CD4-positive, alpha-beta T cell (primary cell): ENCODE data around the gene APP. TPM values are rescaled to one million over a fixed set of nuclear protein-coding genes. Genes with fewer than 3 reads are reported as not detected.

Experiments used
- ATAC-seq: fragments of 200-7000 bp; cut with Tn5 transposase; one replicate; pipeline ENCODE4 v1.10.0; 2022; ENCODE audit warnings: mild to moderate bottlenecking; ENCODE audit not compliant: poor library complexity
- CTCF ChIA-PET: fragments of 350-600 bp; sonication (Branson Sonifier 250); formaldehyde crosslinking; loops from one replicate; lab custom pipeline; 2021; ENCODE audit warnings: antibody characterized with exemption, inconsistent platforms; lab: Charles Lee
- POLR2A ChIA-PET: fragments of 350-600 bp; sonication (Branson Sonifier 250); formaldehyde crosslinking; loops from one replicate; lab custom pipeline; 2021; ENCODE audit warnings: antibody characterized with exemption, inconsistent platforms; lab: Charles Lee
- DNase-seq, 14 experiments: peaks; one replicate each; pipeline ENCODE4 v3.0.0-alpha.2; 2013 to 2020; ENCODE audit warnings: mixed read lengths in 2 of 14
- H3K27ac ChIP-seq, 2 donors: one replicate each; pipeline versions ENCODE4 v1.5.1 to v1.7.0; 2013; ENCODE audit warnings: low read length in 2 of 2, low read depth in 1 of 2, mild to moderate bottlenecking in 1 of 2
- H3K27me3 ChIP-seq, 2 experiments: 1 replicate in 1 of 2; 2 replicates in 1 of 2; pipeline versions ENCODE4 v1.6.1 to v1.7.0; 2013; ENCODE audit warnings: low read length in 2 of 2, control low read depth in 1 of 2, mild to moderate bottlenecking in 1 of 2, moderate library complexity in 1 of 2; ENCODE audit not compliant: insufficient read depth in 2 of 2, control insufficient read depth in 1 of 2
- H3K36me3 ChIP-seq: one replicate; pipeline ENCODE4 v1.6.1; 2013; ENCODE audit warnings: low read length, control low read depth; ENCODE audit not compliant: insufficient read depth
- H3K4me1 ChIP-seq: one replicate; pipeline ENCODE4 v1.6.1; 2013; ENCODE audit warnings: low read length, control low read depth; ENCODE audit not compliant: insufficient read depth
- H3K4me3 ChIP-seq: one replicate; pipeline ENCODE4 v1.5.1; 2013; ENCODE audit warnings: mild to moderate bottlenecking, low read length, moderate library complexity
- H3K9me3 ChIP-seq, 2 experiments: 1 replicate in 1 of 2; 2 replicates in 1 of 2; pipeline versions ENCODE4 v1.6.1 to v1.7.0; 2013; ENCODE audit warnings: low read length in 2 of 2, mild to moderate bottlenecking in 2 of 2, control low read depth in 1 of 2, moderate library complexity in 1 of 2; ENCODE audit not compliant: control insufficient read depth in 1 of 2, insufficient read depth in 1 of 2
- H3K27ac Mint-ChIP-seq: one replicate; pipeline ENCODE4 v1.8.0; 2020; ENCODE audit warnings: mixed read lengths
- H3K27me3 Mint-ChIP-seq: one replicate; pipeline ENCODE4 v1.8.0; 2021; ENCODE audit warnings: mixed read lengths
- H3K36me3 Mint-ChIP-seq: one replicate; pipeline ENCODE4 v1.8.0; 2021; ENCODE audit warnings: low read depth, mixed read lengths
- H3K4me1 Mint-ChIP-seq: one replicate; pipeline ENCODE4 v1.8.0; 2021; ENCODE audit warnings: low read depth, mixed read lengths
- H3K4me3 Mint-ChIP-seq: one replicate; pipeline ENCODE4 v1.8.0; 2020; ENCODE audit warnings: mild to moderate bottlenecking, mixed read lengths
- H3K9me3 Mint-ChIP-seq: one replicate; pipeline ENCODE4 v1.8.0; 2020; ENCODE audit warnings: mixed read lengths
- intact Hi-C, 2 experiments: fragments of 100-400 bp; cut with DNase I in 1 of 2; cut with micrococcal nuclease in 1 of 2; formaldehyde crosslinking; loops; one replicate each; pipeline versions ENCODE4 v1.15.1 to v1.9.0; 2023 to 2025; cut with DNase I, micrococcal nuclease
- total RNA-seq, 174 experiments: library from RNA in 2 of 174; stranded (reverse) in 2 of 174; gene quantifications; one replicate each; pipeline ENCODE4 v1.2.3 and lab custom pipeline; 2021 to 2026
- TF ChIP-seq, protein P1 (sequence below): fragments of 200-600 bp; IDR thresholded peaks from one replicate; pipeline ENCODE4 v1.8.0; 2022; ENCODE audit warnings: antibody characterized with exemption, mild to moderate bottlenecking

The APP gene
- total RNA-seq, 2 experiments from 2014 or later, result 43.6 to 44.4 TPM

DNA sequence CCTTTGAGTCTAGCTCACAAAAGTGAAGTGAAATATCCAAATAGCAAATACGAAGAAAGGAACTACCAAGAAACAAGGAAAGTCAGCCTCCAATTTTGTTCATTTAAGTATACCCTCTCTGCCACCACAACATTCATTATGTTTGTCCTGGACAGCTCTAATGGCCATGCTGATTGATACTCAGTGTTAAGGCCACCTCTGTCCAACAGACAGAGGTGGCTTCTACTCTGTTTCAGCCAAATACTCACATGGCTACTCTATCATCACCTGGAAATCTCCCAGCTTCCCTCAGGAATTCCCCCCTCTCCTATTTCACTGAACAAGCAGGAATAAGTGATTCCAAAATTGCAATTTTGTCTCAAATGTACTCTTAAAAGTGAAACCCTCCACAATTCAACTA is 10.7 kb downstream of the APP start:
- no peaks in the 10 kb centered on the region for H3K9me3 Mint-ChIP-seq
- Histone ChIP-seq H3K27me3 (no peaks in the 10 kb centered on the region), H3K4me3 (no peak overlapping the region), H3K36me3 (no peaks in the 10 kb centered on the region), H3K27ac (no peak overlapping the region), H3K9me3 (no peaks in the 10 kb centered on the region), H3K4me1 (no peaks in the 10 kb centered on the region)
- no peaks in the 10 kb centered on the region for H3K27me3 Mint-ChIP-seq
- no peak overlapping the region for H3K4me3 Mint-ChIP-seq
- ChIA-PET POLR2A (interaction anchor here (1.4 kb wide), 1 partner anchor 9 kb away, joined by 7 read pairs; no protein-coding TSS in a partner anchor), CTCF (interaction anchor here (3.2 kb wide), 1 partner anchor 11 kb away, joined by 18 read pairs; the partner anchor contains the start of gene APP)
- H3K4me1 Mint-ChIP-seq, result peaks cover 30% of the 10 kb centered on the region
- ATAC-seq (no peak), DNase-seq (no peak)
- intact Hi-C loops, result no loop called here
- H3K27ac Mint-ChIP-seq, result no peak overlapping the region
- TF ChIP-seq, protein P1, sequence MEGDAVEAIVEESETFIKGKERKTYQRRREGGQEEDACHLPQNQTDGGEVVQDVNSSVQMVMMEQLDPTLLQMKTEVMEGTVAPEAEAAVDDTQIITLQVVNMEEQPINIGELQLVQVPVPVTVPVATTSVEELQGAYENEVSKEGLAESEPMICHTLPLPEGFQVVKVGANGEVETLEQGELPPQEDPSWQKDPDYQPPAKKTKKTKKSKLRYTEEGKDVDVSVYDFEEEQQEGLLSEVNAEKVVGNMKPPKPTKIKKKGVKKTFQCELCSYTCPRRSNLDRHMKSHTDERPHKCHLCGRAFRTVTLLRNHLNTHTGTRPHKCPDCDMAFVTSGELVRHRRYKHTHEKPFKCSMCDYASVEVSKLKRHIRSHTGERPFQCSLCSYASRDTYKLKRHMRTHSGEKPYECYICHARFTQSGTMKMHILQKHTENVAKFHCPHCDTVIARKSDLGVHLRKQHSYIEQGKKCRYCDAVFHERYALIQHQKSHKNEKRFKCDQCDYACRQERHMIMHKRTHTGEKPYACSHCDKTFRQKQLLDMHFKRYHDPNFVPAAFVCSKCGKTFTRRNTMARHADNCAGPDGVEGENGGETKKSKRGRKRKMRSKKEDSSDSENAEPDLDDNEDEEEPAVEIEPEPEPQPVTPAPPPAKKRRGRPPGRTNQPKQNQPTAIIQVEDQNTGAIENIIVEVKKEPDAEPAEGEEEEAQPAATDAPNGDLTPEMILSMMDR, result no peak
- no peaks in the 10 kb centered on the region for H3K36me3 Mint-ChIP-seq

DNA sequence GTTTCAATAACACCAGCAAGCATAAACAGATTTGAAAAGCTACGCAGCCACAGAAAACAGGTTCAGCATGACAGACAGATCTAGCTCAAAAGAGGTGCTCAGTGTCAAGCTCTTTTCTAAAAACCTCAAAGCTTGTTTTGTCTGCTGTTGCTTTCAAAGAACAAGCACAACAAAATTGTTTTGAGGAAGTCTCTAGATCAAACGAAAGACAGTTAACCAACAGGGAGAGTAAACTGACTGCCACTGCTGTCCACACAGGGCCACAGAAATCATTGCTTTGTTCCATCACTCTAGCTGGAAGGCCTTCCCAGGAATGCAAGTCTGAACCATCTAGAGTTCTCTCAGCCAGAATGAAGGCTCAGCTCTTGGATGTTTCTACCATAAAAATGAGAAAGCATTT is 12.8 kb downstream of the APP start:
- H3K36me3 ChIP-seq, result no peaks in the 10 kb centered on the region
- Mint-ChIP-seq H3K36me3 (no peaks in the 10 kb centered on the region), H3K4me1 (peaks cover 36% of the 10 kb centered on the region), H3K27me3 (no peaks in the 10 kb centered on the region), H3K9me3 (no peaks in the 10 kb centered on the region), H3K27ac (peak overlapping the region; percentile 78), H3K4me3 (no peak overlapping the region)
- ATAC-seq, result peak; percentile 37
- H3K27me3 ChIP-seq, result no peaks in the 10 kb centered on the region
- TF ChIP-seq, protein P1, result no peak
- H3K27ac ChIP-seq, result no peak overlapping the region
- CTCF ChIA-PET, result interaction anchor here (3.2 kb wide), 1 partner anchor 13 kb away, joined by 18 read pairs; the partner anchor contains the start of gene APP
- no peaks in the 10 kb centered on the region for H3K4me1 ChIP-seq
- DNase-seq, result no peak
- no peak overlapping the region for H3K4me3 ChIP-seq
- POLR2A ChIA-PET, result interaction anchor here (1.4 to 1.7 kb wide), 2 partner anchors 10 kb away, joined by 3 to 12 read pairs; no protein-coding TSS in a partner anchor
- intact Hi-C loops, result no loop called here
- H3K9me3 ChIP-seq, result no peaks in the 10 kb centered on the region

DNA sequence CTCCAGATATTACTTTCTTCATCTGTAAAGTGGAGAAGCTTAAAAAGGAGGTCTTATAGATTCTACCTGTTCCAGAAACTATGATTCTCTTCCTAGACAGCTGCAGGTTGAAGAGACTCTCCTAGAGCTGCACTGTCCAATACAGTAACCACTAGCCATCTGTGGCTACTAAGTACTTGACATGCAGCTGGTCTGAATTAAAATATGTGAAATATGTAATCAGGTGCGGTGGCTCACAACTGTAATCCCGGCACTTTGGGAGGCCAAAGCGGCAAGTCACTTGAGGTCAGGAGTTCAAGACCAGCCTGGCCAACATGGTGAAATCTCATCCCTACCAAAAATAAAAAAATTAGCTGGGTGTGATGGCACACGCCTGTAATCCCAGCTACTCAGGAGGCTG is 15.8 kb downstream of the APP start:
- H3K27me3 Mint-ChIP-seq, result no peaks in the 10 kb centered on the region
- H3K4me1 ChIP-seq, result no peaks in the 10 kb centered on the region
- H3K36me3 Mint-ChIP-seq, result no peaks in the 10 kb centered on the region
- H3K27ac Mint-ChIP-seq, result no peak overlapping the region
- TF ChIP-seq, protein P1, result no peak
- ATAC-seq (no peak), DNase-seq (no peak)
- ChIA-PET CTCF (interaction anchor here (1.3 kb wide), 1 partner anchor 16 kb away, joined by 3 read pairs; no protein-coding TSS in a partner anchor), POLR2A (interaction anchor here (0.6 kb wide), 1 partner anchor 329 kb away, joined by 4 read pairs; no protein-coding TSS in a partner anchor)
- H3K36me3 ChIP-seq, result no peaks in the 10 kb centered on the region
- no peak overlapping the region for H3K4me3 ChIP-seq
- no peak overlapping the region for H3K27ac ChIP-seq
- intact Hi-C loops, result no loop called here
- H3K9me3 Mint-ChIP-seq, result no peaks in the 10 kb centered on the region
- H3K4me1 Mint-ChIP-seq, result peaks cover 31% of the 10 kb centered on the region
- H3K27me3 ChIP-seq, result no peaks in the 10 kb centered on the region
- H3K9me3 ChIP-seq, result no peaks in the 10 kb centered on the region
- no peak overlapping the region for H3K4me3 Mint-ChIP-seq
